Hepatocyte (in vitro differentiated cells): ENCODE results near the gene C19orf33. TPM values are rescaled to one million over a fixed set of nuclear protein-coding genes. Genes with fewer than 3 reads are reported as not detected.

ENCODE experiments used
- DNase-seq: peaks from one replicate; pipeline ENCODE4 v3.0.0-alpha.2; 2016; ENCODE audit warnings: low spot score
- H2AFZ ChIP-seq: fragments of 200-600 bp; sonication (generic); 2 replicates; pipeline ENCODE4 v1.6.0; 2016; ENCODE audit warnings: antibody characterized with exemption, mild to moderate bottlenecking
- H3K27ac ChIP-seq: fragments of 200-600 bp; sonication (generic); 2 replicates; pipeline ENCODE4 v1.5.1; 2016; ENCODE audit warnings: mild to moderate bottlenecking
- H3K27me3 ChIP-seq: fragments of 200-600 bp; sonication (generic); 2 replicates; pipeline ENCODE4 v1.6.1; 2016
- H3K36me3 ChIP-seq: fragments of 200-600 bp; sonication (generic); replicated peaks from 2 replicates; pipeline ENCODE4 v1.5.1; 2016; ENCODE audit warnings: low read depth; ENCODE audit not compliant: insufficient read depth
- H3K4me1 ChIP-seq: fragments of 200-600 bp; sonication (generic); 2 replicates; pipeline ENCODE4 v1.5.1; 2016; ENCODE audit warnings: mild to moderate bottlenecking, moderate library complexity; ENCODE audit not compliant: insufficient read depth
- H3K4me2 ChIP-seq: fragments of 200-600 bp; sonication (generic); 2 replicates; pipeline ENCODE4 v1.6.0; 2016
- H3K4me3 ChIP-seq: fragments of 200-600 bp; sonication (generic); 2 replicates; pipeline ENCODE4 v1.5.1; 2016; ENCODE audit warnings: mild to moderate bottlenecking
- H3K79me2 ChIP-seq: fragments of 200-600 bp; sonication (generic); 2 replicates; pipeline ENCODE4 v1.6.0; 2017; ENCODE audit warnings: mild to moderate bottlenecking
- H3K9me2 ChIP-seq: fragments of 200-600 bp; sonication (generic); replicated peaks from 2 replicates; pipeline ENCODE4 v1.6.0; 2017; ENCODE audit warnings: mild to moderate bottlenecking; ENCODE audit not compliant: insufficient read depth
- H3K9me3 ChIP-seq: fragments of 200-600 bp; sonication (generic); 2 replicates; pipeline ENCODE4 v1.5.1; 2016; ENCODE audit warnings: low read depth, mild to moderate bottlenecking
- H4K20me1 ChIP-seq: fragments of 200-600 bp; sonication (generic); 2 replicates; pipeline ENCODE4 v1.6.0; 2016; ENCODE audit warnings: mild to moderate bottlenecking; ENCODE audit not compliant: insufficient read depth, poor library complexity, severe bottlenecking
- EZH2 ChIP-seq: fragments of 200-600 bp; sonication (generic); IDR thresholded peaks from 2 replicates; pipeline ENCODE4 v1.6.1; 2016; ENCODE audit warnings: antibody characterized with exemption, mild to moderate bottlenecking, borderline replicate concordance
- EZH2phosphoT487 ChIP-seq: fragments of 200-600 bp; sonication (generic); IDR thresholded peaks from one replicate; pipeline ENCODE4 v1.6.1; 2018; ENCODE audit warnings: antibody characterized with exemption, mild to moderate bottlenecking, low read depth, moderate library complexity; ENCODE audit not compliant: unreplicated experiment, severe bottlenecking
- WGBS: methylation state at CpG from one replicate; pipeline ENCODE4 v1.1.6; 2016; ENCODE audit warnings: low lambda C conversion rate; ENCODE audit errors: missing lambda C conversion rate; 5-methylcytosine and 5-hydroxymethylcytosine counted together
- polyA plus RNA-seq: library from polyadenylated mRNA; unstranded; fragments of >200 nt; fragmentation: Nextera tagmentation; extraction: Ambion mirVana; gene quantifications from 2 replicates; pipeline ENCODE4 v1.2.1, GENCODE V29; 2016
- total RNA-seq: library from RNA; depleted of rRNA; stranded (reverse); fragments of >200 nt; gene quantifications from 2 replicates; pipeline ENCODE4 v1.2.3, GENCODE V29; 2014
- TF ChIP-seq, protein P1 (sequence below): fragments of 200-600 bp; sonication (generic); IDR thresholded peaks from 2 replicates; pipeline ENCODE4 v1.5.1; 2016; ENCODE audit warnings: antibody characterized with exemption, mild to moderate bottlenecking; ENCODE audit not compliant: poor library complexity

The C19orf33 gene
- total and polyA plus RNA-seq, 2 experiments from 2014 or later, result 118 to 126 TPM

DNA sequence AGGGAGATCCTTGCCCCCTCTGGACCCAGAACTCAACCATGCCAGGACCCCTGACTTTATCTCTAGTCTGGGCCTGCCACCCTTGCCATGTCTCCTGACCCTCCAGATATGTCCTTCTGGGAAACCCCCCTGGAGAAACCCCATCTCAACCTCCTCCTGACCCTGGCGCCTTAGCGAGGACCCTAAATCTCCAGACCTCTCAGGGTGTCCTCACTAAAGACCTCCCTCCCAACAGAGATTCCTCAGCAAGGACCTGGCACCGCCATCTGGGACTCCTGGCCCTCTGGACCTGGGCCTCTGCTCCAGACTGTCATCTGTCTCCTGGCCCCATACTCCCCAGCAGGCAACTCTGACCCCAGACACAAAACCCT, 16.9 kb downstream of the C19orf33 start:
- Histone ChIP-seq H3K9me3 (no peaks in the 10 kb centered on the region), H3K79me2 (no peaks in the 10 kb centered on the region), H4K20me1 (no peaks in the 10 kb centered on the region), H3K27me3 (peaks cover 17% of the 10 kb centered on the region), H2AFZ (no peak overlapping the region), H3K4me1 (no peaks in the 10 kb centered on the region), H3K27ac (peak overlapping the region; percentile 57), H3K9me2 (no peaks in the 10 kb centered on the region), H3K4me2 (peak overlapping the region; percentile 100), H3K36me3 (no peaks in the 10 kb centered on the region), H3K4me3 (no peak overlapping the region)
- TF ChIP-seq EZH2 (no peak), EZH2phosphoT487 (no peak)
- TF ChIP-seq, protein P1, sequence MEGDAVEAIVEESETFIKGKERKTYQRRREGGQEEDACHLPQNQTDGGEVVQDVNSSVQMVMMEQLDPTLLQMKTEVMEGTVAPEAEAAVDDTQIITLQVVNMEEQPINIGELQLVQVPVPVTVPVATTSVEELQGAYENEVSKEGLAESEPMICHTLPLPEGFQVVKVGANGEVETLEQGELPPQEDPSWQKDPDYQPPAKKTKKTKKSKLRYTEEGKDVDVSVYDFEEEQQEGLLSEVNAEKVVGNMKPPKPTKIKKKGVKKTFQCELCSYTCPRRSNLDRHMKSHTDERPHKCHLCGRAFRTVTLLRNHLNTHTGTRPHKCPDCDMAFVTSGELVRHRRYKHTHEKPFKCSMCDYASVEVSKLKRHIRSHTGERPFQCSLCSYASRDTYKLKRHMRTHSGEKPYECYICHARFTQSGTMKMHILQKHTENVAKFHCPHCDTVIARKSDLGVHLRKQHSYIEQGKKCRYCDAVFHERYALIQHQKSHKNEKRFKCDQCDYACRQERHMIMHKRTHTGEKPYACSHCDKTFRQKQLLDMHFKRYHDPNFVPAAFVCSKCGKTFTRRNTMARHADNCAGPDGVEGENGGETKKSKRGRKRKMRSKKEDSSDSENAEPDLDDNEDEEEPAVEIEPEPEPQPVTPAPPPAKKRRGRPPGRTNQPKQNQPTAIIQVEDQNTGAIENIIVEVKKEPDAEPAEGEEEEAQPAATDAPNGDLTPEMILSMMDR, result no peak
- 94% methylated on average over 3 of the region's 3 CpGs for WGBS
- DNase-seq, result no peak

DNA sequence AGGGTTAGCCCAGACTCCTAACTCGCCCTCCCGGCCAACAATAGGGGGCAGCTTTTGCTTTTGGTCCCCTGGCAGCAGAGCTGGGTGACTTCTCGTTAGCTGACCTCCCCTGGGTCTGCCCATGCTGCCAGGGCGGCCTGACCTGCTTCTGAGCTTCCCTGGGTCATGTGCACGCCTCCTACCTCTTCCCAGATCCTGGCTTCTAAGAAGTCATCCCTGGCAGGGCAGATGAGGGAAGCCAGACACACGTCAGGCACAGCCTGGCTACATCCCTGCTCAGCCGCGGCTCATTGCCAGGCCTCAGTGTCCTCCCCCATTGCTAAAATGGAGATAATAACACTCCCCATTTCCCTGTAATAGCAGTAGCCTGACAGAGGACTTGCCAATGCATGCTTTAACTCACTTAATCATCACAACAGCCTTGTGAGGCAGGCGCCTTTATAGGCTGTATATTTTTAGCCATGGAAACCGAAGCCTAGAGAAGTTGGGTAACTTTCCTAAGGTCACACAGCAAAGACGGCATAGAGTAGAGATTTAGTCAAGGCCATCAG, 17.7 kb downstream of the C19orf33 start:
- WGBS, result 64% methylated on average over 11 of the region's 11 CpGs
- Histone ChIP-seq H3K27ac (peak overlapping the region; percentile 57), H3K4me3 (no peak overlapping the region)

DNA sequence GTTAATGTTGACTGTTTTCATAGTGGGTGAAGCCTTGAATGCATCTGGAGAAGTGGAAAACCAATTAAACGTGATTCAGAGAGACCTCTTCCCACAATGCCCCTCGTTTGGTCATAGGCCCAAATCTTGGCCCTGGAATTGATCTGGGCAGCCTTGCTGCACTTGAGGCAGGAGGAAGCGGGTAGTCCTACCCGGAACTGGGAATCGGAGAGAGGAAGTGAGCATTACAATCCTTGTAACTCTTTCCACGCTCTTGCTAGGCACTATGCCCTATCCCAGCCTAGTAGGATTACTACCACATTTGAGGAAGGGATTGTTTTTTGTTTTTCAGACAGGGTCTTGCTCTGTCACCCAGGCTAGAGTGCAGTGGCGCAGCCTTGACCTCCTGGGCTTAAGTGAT, 19.2 kb downstream of the C19orf33 start:
- 92% methylated on average over 7 of the region's 7 CpGs for WGBS

More for the DNA sequence above, 17.7 kb downstream of the C19orf33 start:
- Histone ChIP-seq H3K9me3 (no peaks in the 10 kb centered on the region), H3K79me2 (no peaks in the 10 kb centered on the region), H4K20me1 (no peaks in the 10 kb centered on the region), H3K4me1 (no peaks in the 10 kb centered on the region), H3K4me2 (peak overlapping the region; percentile 100), H2AFZ (no peak overlapping the region), H3K36me3 (no peaks in the 10 kb centered on the region), H3K9me2 (no peaks in the 10 kb centered on the region), H3K27me3 (peaks cover 17% of the 10 kb centered on the region)
- peak; percentile 69 for DNase-seq
- TF ChIP-seq, protein P1, result no peak
- TF ChIP-seq EZH2phosphoT487 (no peak), EZH2 (no peak)

More for the DNA sequence above, 19.2 kb downstream of the C19orf33 start:
- TF ChIP-seq, protein P1, result no peak
- TF ChIP-seq EZH2phosphoT487 (no peak), EZH2 (no peak)
- Histone ChIP-seq H3K4me3 (no peak overlapping the region), H3K27me3 (peaks cover 15% of the 10 kb centered on the region), H2AFZ (no peak overlapping the region), H3K27ac (no peak overlapping the region), H3K9me3 (no peaks in the 10 kb centered on the region), H4K20me1 (no peaks in the 10 kb centered on the region), H3K4me1 (no peaks in the 10 kb centered on the region), H3K36me3 (no peaks in the 10 kb centered on the region), H3K4me2 (no peak overlapping the region), H3K79me2 (no peaks in the 10 kb centered on the region), H3K9me2 (no peaks in the 10 kb centered on the region)
- DNase-seq, result no peak
